Nephron (organoid): ENCODE measurements around the gene CNTNAP2.

Experiments
- H3K27ac Mint-ChIP-seq, 3 experiments: 2 replicates each; pipeline ENCODE4 v1.8.0; 2020; ENCODE audit warnings: mixed read lengths in 3 of 3, mild to moderate bottlenecking in 2 of 3, moderate library complexity in 1 of 3
- H3K27me3 Mint-ChIP-seq: 2 replicates; pipeline ENCODE4 v1.8.0; 2021; ENCODE audit warnings: low read depth, mild to moderate bottlenecking, moderate library complexity, mixed read lengths
- H3K36me3 Mint-ChIP-seq: 2 replicates; pipeline ENCODE4 v1.8.0; 2020; ENCODE audit warnings: low read depth, mixed read lengths
- H3K4me1 Mint-ChIP-seq: 2 replicates; pipeline ENCODE4 v1.8.0; 2020; ENCODE audit warnings: mixed read lengths
- H3K4me3 Mint-ChIP-seq, 3 experiments: 2 replicates each; pipeline ENCODE4 v1.8.0; 2020; ENCODE audit warnings: mild to moderate bottlenecking in 3 of 3, mixed read lengths in 3 of 3, moderate library complexity in 2 of 3
- H3K9me3 Mint-ChIP-seq: 2 replicates; pipeline ENCODE4 v1.8.0; 2020; ENCODE audit warnings: mixed read lengths
- CTCF ChIP-seq, 3 experiments: fragments of 200-600 bp; sonication (generic); IDR thresholded peaks; one replicate each; pipeline ENCODE4 v1.5.0; 2021; ENCODE audit warnings: antibody characterized with exemption in 3 of 3; ENCODE audit not compliant: unreplicated experiment in 3 of 3

The CNTNAP2 gene

GRCh38 chr7:147193476-147193875, 1076.9 kb downstream of the CNTNAP2 start:
- no peaks in the 10 kb centered on the region for H3K27me3 Mint-ChIP-seq
- no peak for TF ChIP-seq CTCF (IDR thresholded peaks at IDR 0.05; ENCODE audit: unreplicated experiment in 3 of 3)
- H3K9me3 Mint-ChIP-seq, result peaks cover 3% of the 10 kb centered on the region
- H3K4me3 Mint-ChIP-seq, result no peak overlapping the region
- no peaks in the 10 kb centered on the region for H3K4me1 Mint-ChIP-seq
- no peaks in the 10 kb centered on the region for H3K36me3 Mint-ChIP-seq
- no peak overlapping the region for H3K27ac Mint-ChIP-seq

- H3K4me3 Mint-ChIP-seq, result no peak overlapping the region
- no peak for TF ChIP-seq CTCF (IDR thresholded peaks at IDR 0.05; ENCODE audit: unreplicated experiment in 3 of 3)
- H3K27me3 Mint-ChIP-seq, result no peaks in the 10 kb centered on the region
These were observed 1079.9 kb downstream of the CNTNAP2 start for GRCh38 chr7:147196481-147196880.

GRCh38 chr7:147197006-147197405, 1080.4 kb downstream of the CNTNAP2 start:
- H3K9me3 Mint-ChIP-seq, result peaks cover 3% of the 10 kb centered on the region
- H3K4me3 Mint-ChIP-seq, result no peak overlapping the region
- no peaks in the 10 kb centered on the region for H3K4me1 Mint-ChIP-seq
- no peak for TF ChIP-seq CTCF (IDR thresholded peaks at IDR 0.05; ENCODE audit: unreplicated experiment in 3 of 3)
- no peaks in the 10 kb centered on the region for H3K36me3 Mint-ChIP-seq
- H3K27ac Mint-ChIP-seq, result no peak overlapping the region
- no peaks in the 10 kb centered on the region for H3K27me3 Mint-ChIP-seq

More at GRCh38 chr7:147196481-147196880, 1079.9 kb downstream of the CNTNAP2 start:
- Mint-ChIP-seq H3K27ac (no peak overlapping the region), H3K4me1 (no peaks in the 10 kb centered on the region), H3K36me3 (no peaks in the 10 kb centered on the region), H3K9me3 (peaks cover 3% of the 10 kb centered on the region)

- Mint-ChIP-seq H3K27me3 (no peaks in the 10 kb centered on the region), H3K27ac (no peak overlapping the region), H3K4me1 (no peaks in the 10 kb centered on the region), H3K4me3 (no peak overlapping the region), H3K9me3 (no peaks in the 10 kb centered on the region), H3K36me3 (no peaks in the 10 kb centered on the region)
- no peak for TF ChIP-seq CTCF (IDR thresholded peaks at IDR 0.05; ENCODE audit: unreplicated experiment in 3 of 3)
These were observed 1083.3 kb downstream of the CNTNAP2 start for GRCh38 chr7:147199868-147200267.

GRCh38 chr7:147207988-147208387, 1091.4 kb downstream of the CNTNAP2 start:
- Mint-ChIP-seq H3K36me3 (no peaks in the 10 kb centered on the region), H3K27me3 (no peaks in the 10 kb centered on the region), H3K4me3 (no peak overlapping the region), H3K4me1 (no peaks in the 10 kb centered on the region), H3K9me3 (peaks cover 3% of the 10 kb centered on the region), H3K27ac (no peak overlapping the region)
- no peak for TF ChIP-seq CTCF (IDR thresholded peaks at IDR 0.05; ENCODE audit: unreplicated experiment in 3 of 3)

GRCh38 chr7:147231275-147231674, 1114.7 kb downstream of the CNTNAP2 start:
- Mint-ChIP-seq H3K4me1 (no peaks in the 10 kb centered on the region), H3K27ac (no peak overlapping the region), H3K9me3 (peaks cover 3% of the 10 kb centered on the region), H3K27me3 (no peaks in the 10 kb centered on the region), H3K36me3 (no peaks in the 10 kb centered on the region), H3K4me3 (no peak overlapping the region)
- TF ChIP-seq CTCF (IDR thresholded peaks at IDR 0.05; ENCODE audit: unreplicated experiment in 3 of 3), result no peak
